NCI-H2196 treated with DMSO at 0.1 percent for 48 hours (cell line): ENCODE data around the gene CCDC180.
"Not testable (repeated sequence)": the region's sequence is repeated elsewhere in the genome, so short reads cannot be mapped to it uniquely, and the experiment has no call there.

ENCODE experiments used
- DNase-seq: peaks from one replicate; lab custom pipeline; 2025; ENCODE audit not compliant: unreplicated experiment; lab: John Stamatoyannopoulos, UW

The CCDC180 gene

DNA sequence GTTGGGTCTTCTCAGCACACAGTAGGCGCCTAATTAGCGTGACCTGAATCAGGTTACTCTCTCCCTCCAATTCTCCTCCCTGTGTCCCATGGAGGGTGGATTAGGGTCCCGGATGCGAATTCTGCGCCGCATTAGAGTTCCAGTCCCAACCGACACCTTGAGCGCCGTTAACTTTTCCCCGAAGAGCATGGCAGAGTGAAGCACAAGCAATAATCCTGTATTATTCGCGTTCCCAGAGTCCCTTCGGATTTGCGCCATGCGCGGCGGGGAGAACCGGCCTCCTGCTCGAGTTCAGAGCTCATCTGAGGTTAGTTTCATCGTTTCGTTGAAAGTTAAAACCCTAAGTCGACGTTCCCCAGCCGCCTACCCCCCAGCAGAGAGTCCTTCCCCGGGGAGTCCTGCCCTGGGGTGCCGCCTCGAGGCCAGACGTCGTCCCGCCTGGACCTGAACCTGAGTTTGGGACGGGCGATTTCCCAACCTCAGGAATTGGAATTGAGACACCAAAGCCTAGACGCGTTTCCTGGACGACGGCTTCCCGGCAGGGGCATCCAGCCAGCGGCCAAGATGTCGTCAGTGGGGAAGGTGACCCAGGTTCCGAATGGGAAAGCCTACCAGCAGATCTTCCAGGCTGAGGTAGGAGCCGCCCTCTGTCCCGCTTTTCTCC is at the start of gene CCDC180:
Gene CCDC180 (plus strand): TSS at position 160 of the 664 bp plus-strand sequence. CDS start 405 bp downstream, at position 565.
- DNase-seq, result no peak

DNA sequence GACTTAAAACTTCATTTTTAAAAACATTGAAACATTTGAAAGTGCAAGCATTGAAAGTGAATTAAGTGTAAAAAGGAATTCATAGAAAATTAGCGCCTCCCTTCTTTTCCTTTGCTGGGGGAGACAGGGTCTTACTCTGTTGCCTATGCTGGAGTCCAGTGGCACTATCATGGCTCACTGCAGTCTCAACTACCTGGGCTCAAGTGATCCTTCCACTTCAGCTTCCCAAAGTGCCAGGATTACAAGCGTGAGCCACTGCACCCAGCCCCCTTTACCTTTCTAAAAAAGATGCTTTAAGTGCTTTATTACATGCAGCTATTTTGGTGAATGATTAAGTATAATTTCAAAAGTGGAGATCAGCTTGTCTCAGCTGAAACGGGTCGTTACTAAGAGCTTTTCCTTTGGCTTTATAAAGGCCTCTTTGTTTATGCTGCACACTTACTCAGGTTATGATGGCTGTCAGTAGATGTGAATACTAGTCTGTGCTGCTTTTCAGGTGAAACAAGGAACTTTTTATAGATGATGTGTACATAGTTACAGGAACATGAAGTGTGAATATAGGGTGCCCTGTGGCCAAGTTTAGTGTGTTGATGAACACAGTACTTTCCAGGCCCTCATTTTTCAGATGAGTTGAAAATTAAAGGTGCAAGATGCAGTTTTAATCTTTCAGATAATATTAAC is 47.5 kb upstream of the CCDC180 start:
- DNase-seq, result not testable (repeated sequence)

DNA sequence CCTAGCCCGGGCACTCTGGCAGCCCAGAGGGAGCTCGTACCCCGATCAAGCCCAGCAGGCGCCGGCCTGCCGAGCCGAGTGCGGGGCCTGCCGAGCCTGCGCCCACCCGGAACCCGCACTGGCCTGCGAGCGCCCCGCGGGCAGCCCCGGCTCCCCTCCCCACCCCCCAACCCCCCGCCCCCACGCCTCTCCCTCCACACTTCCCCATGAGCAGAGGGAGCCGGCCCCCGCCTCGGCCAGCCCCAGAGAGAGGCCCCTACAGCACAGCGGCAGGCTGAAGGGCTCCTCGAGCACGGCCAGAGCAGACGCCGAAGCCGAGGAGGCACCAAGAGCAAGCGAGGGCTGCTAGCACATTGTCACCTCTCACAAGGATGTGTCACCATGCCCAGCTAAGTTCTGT is 36.2 kb upstream of the CCDC180 start:
- no peak for DNase-seq

DNA sequence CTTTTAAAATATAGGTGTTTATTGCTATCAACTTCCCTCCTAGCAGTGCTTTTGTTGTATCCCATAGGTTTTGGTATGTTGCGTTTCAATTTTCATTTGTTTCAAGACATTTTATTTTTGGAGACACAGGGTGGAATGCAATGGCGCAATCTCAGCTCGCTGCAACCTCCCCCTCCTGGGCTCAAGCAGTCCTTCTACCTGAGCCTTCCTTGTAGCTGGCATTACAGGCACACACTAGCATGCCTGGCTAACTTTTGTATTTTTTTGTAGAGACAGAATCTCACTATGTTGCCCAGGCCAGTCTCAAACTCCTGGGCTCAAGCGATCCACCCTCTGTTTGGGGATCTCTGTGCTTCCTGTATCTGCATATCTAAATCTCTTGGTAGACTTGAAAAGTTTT is 35.4 kb upstream of the CCDC180 start:
- DNase-seq, result no peak

DNA sequence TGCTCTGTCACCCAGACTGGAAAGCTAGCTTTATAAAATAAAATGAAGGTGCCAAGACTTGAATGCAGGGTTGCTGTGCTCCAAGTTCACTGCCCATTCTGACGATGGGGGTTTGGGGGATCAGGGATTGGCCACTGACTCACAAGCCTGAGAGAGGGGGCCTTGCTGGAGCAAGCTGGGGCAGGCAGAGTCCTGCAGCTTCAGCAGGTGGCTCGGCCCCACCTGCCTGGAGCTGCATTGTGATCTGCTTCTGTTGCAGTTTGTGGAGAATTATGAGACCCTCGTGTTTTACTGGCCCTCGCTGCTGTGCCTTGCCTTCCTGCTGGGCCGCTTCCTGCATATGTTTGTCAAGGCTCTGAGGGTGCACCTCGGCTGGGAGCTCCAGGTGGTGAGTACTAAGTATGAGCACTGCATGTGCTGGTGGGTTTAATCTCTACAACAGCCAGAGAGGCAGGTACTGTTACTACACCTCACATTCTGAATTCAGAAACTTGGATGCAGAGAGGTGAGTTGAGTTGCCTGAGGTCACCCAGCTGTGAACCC is 31.1 kb upstream of the CCDC180 start:
- no peak for DNase-seq

DNA sequence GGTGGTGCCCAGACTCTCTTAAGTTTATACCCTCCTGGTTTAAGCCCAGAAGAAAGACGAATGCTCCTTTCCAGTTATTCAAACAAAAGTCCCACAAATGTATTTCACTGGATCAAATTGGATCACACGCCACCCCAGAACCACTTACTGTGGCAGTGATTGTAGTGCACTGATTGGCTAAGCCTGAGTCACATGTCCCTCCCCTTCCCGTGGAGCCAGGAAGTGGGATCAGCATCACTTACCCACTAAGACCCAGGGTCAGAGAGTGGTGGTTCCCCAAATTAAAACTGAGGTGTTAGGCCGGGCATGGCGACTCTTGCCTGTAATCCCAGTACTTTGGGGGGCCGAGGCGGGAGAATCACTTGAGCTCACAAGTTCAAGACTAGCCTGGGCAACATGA is 29.5 kb upstream of the CCDC180 start:
- no peak for DNase-seq

DNA sequence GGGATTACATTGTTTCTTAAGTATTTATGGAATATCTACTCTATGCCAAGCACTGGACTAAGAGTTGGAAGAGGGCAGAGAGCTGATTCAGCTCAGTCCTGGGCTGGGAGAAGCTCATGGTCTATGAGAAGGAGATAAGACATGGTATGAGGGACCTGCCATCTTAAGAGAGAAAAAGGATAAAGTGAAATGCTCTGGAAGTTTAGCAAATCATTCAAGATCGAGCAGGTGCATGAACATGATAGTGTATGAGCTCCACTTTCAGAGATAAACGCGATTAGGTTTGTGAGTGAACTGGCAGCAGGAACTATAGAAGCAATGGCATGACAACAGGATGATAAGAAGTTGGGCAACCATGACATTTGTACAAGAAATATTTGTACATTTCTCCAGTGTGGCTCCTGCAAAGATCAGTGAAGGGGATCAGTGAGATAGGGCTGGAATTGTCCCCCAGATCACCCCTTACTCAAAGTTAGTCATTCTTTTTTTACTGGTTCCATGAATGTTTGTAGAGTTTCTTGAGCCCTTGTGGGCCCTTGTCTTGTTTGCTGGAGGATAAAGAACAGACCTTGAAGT is 26.6 kb upstream of the CCDC180 start:
- DNase-seq, result no peak

DNA sequence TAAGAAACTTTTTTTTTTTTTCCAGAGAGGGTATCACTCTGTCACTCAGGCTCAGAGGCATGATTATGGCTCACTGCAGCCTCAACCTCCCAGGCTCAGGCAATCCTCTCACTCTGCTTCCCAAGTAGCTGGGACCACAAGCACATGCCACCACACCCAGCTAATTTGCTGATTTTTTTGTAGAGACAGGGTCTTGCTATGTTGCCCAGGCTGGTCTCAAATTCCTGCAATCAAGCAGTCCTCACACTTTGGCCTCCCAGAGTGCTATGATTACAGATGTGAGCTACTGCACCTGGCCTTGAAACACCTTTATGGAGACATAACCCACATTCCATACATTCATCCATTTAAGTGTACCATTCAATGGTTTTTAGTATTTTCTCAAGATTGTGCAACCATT is 23.7 kb upstream of the CCDC180 start:
- no peak for DNase-seq

DNA sequence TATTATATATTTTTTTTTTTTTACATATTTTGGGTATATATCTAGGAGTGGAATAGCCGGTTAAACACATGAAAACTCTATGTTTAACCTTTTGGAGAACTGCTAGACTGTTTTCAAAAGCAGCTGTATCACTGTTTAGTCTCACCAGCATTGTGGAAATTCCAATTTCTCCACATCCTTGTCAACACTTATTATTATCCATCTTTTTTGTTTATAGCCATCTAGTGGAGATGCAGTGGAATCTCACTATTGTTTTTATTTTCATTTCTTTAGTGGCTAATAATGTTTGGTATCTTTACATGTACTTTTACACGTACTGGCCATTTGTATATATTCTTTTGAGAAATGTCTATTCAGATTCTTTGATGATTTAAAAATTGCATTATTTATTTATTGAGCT is 22.7 kb upstream of the CCDC180 start:
- DNase-seq, result no peak

DNA sequence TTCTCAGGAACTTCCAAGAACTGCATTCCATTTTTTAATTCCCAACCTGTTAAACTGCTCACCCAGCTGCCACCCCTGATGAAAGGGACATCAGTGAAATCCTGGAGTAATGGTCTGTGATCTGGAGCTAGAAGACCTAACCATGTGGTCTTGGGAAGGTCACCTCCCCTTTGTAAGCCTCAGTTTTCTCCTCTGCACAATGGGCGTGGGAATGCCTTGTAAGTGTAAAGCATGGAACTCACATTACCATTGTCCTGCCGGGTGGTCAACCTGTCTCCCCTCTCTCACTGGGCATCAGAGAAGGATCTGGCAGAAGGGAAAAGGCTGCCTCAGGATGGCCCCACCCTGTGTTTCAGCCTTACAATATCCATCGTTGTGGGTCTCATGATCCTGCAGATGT is 15.3 kb upstream of the CCDC180 start:
- no peak for DNase-seq

DNA sequence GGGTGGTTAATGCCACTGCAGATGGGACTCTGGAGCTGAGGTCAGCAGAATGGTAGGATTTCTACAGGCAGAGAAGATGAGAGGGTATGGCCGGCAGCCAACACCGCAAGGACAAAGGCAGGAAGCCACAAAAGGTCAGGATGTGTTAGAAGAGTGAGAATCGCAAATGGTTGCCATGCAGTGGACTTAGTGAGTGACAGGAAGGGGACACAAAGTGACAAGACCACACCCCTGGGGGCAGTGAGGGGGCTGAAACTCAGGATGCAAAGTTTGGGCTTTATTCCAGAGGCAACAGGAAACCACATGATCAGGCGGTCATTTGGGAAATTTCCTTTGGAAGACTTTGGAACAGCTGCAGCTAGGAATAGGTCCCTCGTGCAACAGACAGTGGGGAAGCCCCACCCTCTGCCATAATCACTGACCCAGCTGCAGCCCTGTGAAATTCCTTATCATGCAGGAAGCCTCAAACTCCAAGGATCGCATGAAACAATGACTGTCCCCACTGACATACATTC is 14.2 kb upstream of the CCDC180 start:
- peak; percentile 80 for DNase-seq

DNA sequence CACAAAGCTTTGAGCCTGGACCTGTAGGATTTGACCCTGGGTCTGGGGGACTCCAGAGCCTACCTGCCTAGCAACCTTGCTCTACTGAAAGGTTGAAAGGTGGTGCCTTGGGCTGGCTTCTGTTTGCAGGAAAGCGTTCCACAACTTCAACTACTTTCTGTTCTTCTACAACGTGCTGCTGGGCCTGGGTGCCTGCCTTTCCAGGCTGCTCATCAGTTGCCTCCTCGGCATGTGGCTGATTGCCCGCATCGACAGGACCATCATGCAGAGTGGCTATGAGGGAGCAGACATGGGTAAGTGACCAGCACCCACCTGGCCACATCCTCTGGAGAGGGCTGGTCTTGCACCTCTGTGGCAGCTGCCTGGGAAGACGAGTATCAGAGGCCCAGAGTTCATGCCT is 13.6 kb upstream of the CCDC180 start:
- no peak for DNase-seq

DNA sequence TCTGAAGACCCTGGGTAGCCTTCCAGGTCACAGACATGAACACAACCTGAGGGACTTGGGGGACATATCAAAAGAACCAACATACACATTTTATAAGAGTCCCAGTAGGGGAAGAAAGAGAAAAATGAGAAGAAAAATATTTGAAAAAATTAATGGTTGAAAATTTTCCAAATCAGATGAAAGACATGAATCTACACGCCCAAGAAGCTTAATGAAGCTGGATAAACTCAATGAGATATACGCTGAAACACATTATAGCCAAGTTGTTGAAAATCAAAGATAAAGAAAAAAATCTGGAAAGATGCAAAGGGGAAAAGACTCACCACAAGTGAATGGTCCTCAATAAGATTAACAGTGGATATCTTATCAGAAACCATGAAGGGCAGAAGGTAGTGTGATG is 9.6 kb upstream of the CCDC180 start:
- no peak for DNase-seq

DNA sequence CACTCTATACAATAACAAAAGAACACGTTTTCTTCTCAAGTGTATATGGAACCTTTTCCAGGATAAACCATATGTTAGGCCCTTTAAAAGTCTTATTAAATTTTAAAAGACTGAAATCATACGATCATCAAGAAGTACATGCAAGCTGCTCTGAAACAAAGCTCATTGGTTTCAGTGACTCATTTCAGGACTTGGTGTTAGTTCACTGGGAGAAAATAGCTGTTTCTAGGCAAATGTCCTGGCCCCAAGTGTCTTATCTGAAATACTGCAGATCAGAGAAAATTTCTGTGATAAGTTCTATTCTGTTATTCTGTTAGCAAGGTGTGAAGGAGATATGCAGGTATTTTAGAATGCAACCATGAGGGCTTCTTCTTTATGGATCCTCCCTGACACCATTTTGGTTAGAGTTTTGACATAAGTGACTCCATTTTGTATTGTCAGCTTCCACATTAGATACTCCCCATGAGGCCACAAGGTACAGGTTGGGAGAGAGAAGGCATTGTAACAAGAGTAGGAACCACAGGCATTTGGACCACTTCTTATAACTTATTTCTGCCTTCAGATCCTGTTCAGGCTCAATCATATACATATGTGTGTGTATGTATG is 7.5 kb upstream of the CCDC180 start:
- DNase-seq, result no peak

DNA sequence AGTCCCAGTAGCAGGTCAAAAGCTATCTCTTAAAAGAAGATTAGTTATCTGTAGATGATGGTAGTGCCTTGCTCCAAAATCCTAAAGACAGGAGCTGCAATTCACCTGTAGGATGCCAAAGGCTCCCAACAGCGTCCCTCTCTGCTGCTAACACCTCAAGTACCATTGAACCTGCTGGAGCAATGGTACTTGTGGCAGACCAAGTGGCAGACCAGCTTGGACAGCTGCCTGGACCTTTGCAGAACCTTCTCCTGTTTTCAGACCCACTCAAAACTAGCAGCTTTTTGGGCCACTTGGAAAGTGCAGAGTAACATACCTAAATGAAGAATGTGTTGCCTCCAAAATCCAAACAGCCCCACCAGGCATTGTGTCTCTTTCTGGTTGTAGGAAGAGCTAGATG is 6.9 kb upstream of the CCDC180 start:
- no peak for DNase-seq

DNA sequence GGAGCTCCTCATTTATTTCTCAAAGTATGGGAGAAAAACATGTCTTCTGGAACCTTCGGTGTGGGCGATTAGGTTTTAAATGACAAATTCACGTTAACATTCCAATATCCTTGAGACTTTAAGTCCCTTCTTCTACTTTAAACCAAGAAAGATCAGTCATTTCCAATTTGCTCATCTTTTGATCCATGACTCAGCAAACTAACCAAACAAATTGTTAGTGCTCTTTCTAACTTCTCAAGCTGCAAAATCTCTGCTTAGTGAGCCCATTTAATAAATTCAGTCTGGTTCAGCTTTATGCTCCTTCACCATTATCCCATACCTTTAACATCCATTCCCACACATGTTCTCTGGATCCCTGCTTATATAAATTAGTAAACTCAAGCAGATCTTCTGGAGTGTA is 5.5 kb upstream of the CCDC180 start:
- DNase-seq, result no peak

DNA sequence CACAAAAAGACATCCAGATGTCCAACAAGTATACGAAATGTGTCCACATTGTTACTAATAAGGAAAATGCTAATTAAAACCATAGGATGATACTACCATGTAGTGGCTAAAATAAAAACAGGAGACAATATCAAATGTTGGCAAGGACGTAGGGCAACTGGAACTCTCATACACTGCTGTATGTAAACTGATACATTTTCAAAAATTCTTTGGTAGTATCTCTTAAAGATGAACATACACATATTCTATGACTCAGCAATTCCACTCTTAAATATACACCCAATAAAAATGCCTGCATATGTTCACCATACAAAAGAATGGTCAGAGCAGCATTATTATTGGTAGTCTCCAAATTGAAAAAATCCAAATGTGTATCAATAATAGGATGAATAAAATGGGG is 2.9 kb upstream of the CCDC180 start:
- DNase-seq, result no peak

DNA sequence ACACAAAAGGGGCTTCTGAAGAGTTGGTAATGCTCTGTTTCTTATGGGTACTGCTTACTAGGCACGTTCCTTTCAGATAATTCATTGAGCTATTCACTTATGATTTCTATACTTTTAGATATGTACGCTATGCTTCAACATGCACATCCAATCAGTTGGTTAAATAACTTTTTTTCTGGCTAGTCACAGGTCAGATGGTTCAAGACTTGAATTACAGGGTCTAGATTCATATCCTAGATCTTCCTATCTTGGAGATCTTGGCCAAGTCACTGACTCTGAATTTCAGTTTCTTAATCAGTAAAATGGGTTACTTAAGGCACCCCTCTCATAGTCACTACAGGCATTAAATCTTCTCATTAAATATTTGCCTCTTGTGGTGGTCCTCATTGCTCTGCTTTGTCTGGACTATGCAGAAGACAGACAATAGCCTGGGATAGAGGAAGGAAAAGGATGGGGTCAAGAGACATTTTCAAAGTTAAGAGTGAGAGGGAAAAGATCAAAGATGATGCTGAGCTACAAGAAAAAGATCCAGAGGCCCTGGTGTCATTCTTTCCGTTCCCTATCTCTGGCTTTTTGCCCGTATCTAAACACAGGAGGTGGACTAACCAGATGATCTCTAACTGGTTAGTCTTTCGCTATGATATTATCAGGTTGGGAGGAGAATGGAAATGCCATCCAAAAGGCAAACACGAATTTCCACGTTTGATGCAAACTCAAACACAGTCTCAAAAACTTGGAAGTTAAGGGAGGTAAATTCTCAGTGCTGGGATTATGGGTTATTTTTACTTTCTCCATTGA is 1.8 kb upstream of the CCDC180 start:
- DNase-seq, result no peak

DNA sequence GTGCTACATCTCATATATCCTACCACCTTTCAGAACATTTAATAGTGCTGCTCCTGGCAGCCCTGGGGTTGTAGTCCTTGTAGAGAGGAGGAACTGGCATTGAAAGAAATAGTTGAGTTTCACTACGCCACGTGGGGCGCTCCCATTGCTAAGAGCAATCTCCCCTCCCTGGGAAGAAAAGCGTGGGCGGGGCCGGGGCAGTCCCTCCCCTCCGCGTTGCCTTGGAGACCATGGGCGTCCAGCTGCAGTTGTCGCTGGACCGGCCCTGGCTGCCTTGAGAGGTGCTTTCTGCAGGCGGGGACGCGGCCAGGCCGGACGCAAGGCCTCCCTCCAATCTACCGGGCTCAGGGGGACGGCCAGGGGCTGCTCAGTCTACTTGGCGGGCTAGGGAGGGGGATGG is 368 bp upstream of the CCDC180 start:
- no peak for DNase-seq

DNA sequence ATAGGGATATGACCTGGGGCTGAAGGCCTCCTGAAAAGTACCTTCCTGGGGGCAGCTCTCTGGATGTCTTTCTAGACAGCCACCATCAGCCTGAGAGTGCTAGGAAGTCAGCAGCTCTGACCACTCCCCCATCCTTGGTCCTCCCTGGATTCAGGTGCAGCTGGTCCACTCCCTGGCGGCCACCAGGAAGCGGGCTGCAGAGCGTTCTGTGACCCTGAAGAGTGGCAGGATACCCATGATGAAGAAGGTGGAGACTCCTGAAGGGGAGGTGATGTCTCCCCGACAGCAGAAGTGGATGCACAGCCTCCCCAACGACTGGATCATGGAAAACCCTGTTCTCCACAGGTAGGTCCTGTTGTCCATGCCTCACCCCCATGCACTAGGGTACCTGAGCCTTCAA is 1.8 kb downstream of the CCDC180 start:
- no peak for DNase-seq

DNA sequence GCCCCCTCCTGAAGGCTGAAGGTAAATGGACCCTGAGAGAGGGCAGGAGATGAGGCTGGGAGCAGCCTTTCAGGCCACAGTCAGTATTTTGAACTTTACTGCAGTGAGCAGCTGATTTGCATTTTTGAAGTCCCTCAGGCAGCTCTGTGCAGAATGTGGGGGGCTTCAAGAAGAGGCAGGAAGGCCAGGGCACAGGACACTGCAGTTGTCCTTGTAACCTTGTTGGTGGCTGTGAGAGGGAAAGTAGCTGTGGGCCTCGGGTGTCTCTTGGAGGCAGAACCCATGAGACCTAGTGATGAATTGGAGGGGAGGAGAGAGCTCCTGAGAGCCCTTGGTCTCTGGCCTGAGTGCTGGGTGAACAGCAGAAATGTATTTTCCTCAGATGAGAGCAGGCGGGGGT is 2.6 kb downstream of the CCDC180 start:
- DNase-seq, result no peak
